HG02840 (cell line): ENCODE data around the gene STRN3.

ENCODE experiments used
- ATAC-seq: cut with Tn5 transposase; IDR thresholded peaks from one replicate; pipeline ENCODE4 v1.9.1; 2021; ENCODE audit warnings: mild to moderate bottlenecking, moderate library complexity, moderate number of reproducible peaks; ENCODE audit not compliant: unreplicated experiment, low FRiP score

STRN3 gene

GRCh38 chr14:31038521-31039166, 12.5 kb upstream of the STRN3 start:
- no peak for ATAC-seq

GRCh38 chr14:31037709-31038221, 11.6 kb upstream of the STRN3 start:
- ATAC-seq: no peak

GRCh38 chr14:31036552-31036951, 10.4 kb upstream of the STRN3 start:
- ATAC-seq: no peak

- ATAC-seq: no peak
Observed at GRCh38 chr14:31030469-31030868, 4.3 kb upstream of the STRN3 start.

DNA sequence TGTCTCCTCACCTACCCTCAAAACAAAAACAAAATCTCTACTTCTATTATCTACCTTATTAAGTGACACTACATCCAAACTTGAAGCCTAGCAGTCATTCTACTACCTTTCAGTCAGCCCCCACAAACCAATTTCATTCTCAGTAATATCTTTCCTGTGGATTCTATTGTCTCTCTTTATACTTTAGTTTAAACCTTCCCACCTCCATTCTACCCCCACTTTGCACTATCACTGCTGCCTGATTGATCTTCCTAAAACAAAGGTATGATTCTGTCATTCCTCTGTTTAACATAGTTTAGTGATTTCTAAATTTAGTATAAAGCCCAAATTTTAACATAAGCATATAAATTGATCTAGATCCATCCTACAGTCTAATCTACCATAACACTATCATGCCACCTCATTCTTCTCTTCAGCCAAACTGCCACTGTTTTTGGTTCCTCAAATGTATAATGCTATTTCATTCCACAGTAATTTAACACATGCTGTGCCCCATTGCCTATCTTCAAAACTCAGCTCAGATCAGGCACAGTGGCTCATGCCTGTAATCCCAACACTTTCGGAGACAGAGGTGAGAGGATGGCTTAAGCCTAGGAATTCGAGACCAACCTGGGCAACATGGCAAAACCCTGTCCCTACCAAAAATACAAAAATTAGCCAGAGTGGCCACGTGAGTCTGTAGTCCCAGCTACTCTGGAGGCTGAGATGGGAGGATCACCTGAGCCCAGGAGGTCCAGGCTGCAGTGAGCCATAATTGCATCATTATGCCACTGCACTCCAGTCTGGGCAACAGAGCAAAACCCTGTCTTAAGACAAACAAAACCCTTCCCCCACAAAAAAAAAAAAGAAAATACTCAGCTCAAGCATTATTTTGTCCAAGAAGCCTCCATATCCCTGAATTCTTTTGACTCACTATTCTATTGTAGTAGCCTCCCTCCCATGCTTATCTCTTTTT, 3.1 kb upstream of the STRN3 start:
- no peak for ATAC-seq

GRCh38 chr14:31027847-31028246, 1.7 kb upstream of the STRN3 start:
- no peak for ATAC-seq

- ATAC-seq: peak; percentile 94
Observed at GRCh38 chr14:31026450-31027235, 464 bp upstream of the STRN3 start.

- ATAC-seq: peak; percentile 20
Observed at GRCh38 chr14:31025367-31026076, 657 bp downstream of the STRN3 start, which contains the start of gene AP4S1. Gene AP4S1 (plus strand): TSS chr14:31025649. CDS start chr14:31066197, 40,548 bp downstream.

- ATAC-seq: no peak
Observed at GRCh38 chr14:31024577-31025366, 1.4 kb downstream of the STRN3 start.

- ATAC-seq: no peak
Observed at GRCh38 chr14:31024010-31024480, 2.1 kb downstream of the STRN3 start.

DNA sequence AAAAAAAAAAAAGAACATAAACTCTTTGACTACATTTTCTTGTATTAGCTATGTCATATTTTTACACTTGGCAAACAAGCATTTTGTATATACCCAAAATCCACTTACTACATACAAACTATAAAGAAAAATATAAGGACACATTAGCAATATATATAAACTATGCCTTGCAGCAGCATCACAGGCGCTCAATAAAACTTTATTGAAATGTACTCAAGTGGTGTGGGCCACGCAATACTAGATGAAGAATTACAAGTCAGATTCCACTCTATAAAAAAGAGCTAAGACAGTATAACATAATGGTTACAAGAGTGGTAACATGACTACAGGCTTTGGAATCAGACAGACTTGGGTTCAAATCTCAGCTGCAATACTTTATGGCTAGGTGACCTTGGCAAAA, 3.8 kb downstream of the STRN3 start:
- ATAC-seq: no peak

- no peak for ATAC-seq
Observed at GRCh38 chr14:31021576-31021949, 4.6 kb downstream of the STRN3 start.

DNA sequence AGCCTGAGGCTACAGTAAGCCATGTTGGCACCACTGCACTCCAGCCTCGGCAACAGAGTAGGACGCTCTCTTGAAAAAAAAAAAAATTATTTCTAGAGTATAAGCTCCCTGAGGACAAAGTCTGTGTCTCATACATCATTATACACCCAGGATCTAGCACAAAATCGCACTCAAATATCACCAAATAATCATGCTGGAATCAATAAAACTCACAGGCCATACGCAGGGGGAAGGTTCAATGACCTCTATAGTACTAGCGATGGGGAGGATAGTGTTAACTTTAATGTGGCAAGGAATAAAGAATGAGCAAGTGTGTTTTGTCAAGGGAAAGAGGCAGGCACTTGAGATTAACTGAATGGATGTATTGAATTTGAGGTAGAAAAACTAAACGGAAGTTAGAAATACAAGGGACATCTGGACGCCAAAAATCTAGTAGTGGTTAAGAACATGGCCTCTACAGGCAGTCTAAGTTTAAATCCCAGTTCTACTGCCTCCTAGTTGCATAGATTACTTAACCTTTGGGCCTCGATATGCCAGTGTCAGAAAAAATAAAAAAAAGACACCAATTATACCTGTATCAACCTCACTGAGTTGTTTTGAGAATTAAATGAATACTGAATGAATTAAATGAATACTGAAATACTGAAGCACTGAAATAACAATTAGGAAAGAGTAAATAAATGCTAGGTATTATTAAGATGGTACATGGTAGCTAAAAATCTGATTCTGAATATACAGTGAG, 5.2 kb downstream of the STRN3 start:
- no peak for ATAC-seq

DNA sequence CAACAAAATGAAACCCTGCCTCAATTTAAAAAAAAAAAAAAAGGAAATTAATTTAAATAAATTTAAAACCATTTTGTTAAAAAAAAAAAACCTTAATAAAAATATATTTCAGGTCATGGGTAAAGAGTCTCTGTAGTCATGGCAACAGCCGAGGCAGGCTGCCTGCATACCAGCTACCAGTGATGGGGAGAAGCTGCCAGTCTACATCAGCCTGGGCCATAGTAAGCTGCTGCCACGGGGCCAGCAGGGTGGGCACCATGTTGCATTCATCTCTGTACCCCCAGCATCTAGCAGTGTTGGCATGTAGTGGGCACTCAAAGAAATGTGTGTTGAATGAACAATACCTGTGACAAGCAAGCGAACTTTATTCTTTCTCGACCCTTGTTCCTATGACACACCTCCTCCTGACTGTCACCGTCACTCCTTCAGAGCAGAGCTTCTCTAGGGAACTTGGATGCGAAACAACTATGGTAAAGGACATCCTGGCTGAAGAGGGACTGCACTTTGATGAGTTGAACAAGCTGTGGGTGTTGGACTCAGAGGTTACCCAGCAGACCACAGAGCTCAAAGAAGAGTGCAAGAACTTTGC, 8.0 kb downstream of the STRN3 start:
- ATAC-seq: no peak

DNA sequence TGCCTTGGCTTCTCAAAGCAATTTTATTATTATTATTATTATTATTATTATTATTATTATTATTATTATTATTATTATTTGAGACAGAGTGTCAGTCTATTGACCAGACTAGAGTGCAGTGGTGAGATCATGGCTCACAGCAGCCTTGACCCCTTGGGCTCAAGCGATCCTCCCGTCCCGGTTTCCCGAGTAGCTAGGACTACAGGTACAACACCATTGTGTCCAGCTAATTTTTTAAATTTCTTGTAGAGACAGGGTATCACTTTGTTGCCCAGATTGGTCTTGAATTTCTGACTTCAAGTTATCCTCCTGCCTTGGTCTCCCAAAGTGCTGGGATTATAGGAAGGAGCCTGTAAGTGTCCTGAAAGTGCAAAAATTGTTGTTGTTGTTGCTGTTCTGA, 12.3 kb downstream of the STRN3 start:
- ATAC-seq: no peak

DNA sequence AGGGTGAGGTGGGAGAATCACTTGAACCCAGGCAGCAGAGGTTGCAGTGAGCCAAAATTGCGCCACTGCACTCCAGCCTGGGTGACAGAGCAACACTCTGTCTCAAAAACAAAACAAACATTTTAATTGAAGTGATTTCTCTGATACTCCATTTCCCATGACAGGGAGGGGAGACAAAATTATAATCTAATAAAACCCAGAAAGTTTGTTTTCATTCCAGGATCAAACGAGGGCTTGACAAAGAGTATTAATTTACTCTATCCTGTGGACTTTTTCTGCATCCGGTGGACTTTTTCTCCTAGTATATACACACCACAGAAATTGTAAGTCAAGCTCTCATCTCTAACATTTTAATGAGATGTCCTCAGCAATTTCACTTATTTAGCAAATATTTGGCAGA, 15.2 kb downstream of the STRN3 start:
- ATAC-seq: no peak

DNA sequence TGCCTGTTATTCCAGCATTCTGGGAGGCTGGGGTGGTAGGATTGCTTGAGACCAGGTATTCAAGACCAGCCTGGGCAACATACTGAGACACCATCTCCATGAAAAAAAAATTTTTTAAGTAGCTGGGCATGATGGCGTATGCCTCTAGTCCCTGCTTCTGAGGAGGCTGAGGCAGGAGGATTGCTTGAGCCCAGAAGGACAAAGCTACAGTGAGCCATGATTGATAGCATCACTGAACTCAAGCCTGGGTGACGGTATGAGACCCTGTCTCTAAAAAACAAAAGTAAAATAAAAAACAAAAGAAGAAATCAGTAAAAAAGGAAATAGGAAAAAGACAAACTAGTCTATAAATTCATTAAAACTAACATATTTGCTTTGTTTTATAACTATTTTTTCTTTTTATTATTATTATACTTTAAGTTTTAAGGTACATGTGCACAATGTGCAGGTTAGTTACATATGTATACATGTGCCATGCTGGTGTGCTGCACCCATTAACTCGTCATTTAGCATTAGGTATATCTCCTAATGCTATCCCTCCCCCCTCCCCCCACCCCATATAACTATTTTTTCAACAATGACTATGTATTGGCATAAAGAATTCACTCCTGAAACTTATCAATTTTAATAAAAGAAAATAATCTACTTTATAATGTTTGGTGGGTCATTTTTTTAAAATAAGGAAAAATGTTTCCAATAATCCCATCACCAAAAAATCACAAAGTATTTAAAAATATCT, 16.2 kb downstream of the STRN3 start:
- no peak for ATAC-seq
